ENCODE measurements around the gene MED9.

GRCh38 chr17:17538417-17539391 lies 61.9 kb downstream of the MED9 start:
- TF ChIP-seq CTCF (conservative IDR thresholded peaks at IDR 0.05 in 1 of 2, IDR thresholded peaks at IDR 0.05 in 1 of 2; ENCODE audit: low read depth in 1 of 2, low read length in 2 of 2) (no peak), EZH2 (IDR thresholded peaks at IDR 0.05; ENCODE audit: low read length, missing control alignments) (no peak)

Data from fibroblast of lung (primary cell).